ENCODE measurements around the gene ASIC2.

The ASIC2 gene

GRCh38 chr17:33202796-33203495 is 90.1 kb downstream of the ASIC2 start:
- no peak for DNase-seq (ENCODE audit: low spot score)

DNA sequence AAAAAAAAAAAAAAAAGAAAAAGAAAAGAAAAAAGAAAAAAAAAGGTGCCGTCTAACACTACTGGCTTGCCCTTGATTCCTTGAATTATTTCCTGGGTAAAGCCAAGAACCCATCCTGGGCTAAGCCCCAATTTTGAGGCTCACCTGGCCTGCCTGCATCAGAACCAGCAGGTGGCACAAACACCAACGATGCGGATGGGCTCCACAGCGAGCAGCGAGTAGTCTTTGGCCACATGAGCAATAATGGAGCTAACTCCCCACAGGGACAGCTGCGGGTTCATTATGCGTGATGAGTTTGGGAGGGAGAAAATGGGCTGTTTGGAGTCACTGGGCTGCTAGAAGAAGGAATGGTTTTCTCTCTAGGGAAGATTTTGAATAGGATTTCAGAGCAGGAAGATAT is 91.1 kb downstream of the ASIC2 start:
- DNase-seq (ENCODE audit: low spot score), result no peak

GRCh38 chr17:33201283-33201682 is 91.8 kb downstream of the ASIC2 start:
- no peak for DNase-seq (ENCODE audit: low spot score)

DNA sequence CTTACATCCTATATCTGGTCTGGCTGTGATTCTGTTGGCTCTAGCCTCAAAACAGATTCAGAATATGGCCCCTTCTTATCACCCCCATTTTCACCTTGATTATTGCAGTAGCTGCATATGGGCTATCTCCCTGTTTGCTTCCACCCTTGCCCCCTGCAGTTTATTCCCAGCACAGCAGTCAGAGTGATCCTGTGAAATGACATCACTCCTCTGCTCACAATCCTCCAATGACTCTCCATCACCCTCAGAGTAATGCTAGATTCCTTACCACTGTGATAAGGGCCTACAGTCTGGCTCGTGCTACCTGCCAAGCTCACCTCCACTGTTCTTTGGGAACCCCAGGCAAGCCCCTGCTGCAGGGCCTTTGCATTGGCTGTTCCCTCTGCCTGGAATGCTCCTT is 92.5 kb downstream of the ASIC2 start:
- no peak for DNase-seq (ENCODE audit: low spot score)

DNA sequence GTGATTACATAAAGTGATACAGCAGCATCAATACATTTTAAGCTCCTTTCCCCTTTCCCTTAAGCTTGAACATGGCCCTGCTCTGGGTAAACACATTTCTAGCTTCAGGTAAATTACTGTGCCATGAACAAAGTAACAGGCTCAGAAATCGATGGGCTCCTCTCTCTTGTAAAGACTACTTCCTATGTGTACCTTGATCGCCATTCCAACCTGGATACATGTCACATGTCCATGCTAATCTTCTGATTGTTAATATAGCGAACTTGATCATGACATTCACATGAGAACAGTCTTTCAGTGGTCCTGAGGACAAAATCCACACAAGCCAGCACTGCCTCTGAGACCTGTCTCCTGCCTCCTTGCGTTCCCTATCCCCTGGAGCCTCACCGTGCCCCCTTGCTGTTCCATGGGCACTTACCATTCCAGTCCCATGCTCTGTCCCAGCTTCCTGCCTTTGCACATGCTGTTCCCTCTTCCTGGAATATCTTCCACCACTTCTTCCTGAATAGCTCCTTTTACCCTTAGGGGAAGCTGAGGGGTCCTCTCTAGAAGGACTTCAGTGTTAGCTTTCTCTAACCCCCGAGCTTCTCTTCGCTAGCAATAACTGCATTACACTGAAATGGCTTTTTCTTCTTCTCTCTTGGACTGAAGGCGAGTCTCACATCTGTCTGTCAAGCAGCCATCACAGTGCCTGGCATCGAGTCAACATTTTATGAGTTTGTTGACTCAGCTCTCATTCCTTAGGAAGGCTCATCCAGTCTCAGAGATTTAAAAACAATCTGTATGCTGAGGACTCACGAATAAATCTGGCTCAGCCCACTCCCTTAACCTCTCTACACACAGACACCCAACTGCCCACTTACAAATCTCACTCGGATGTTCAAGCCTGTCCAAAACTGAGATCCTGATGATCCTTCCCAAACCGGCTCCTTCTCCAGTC is 93.3 kb downstream of the ASIC2 start:
- DNase-seq (ENCODE audit: low spot score), result no peak

GRCh38 chr17:33198954-33199353 is 94.1 kb downstream of the ASIC2 start:
- DNase-seq (ENCODE audit: low spot score), result no peak

DNA sequence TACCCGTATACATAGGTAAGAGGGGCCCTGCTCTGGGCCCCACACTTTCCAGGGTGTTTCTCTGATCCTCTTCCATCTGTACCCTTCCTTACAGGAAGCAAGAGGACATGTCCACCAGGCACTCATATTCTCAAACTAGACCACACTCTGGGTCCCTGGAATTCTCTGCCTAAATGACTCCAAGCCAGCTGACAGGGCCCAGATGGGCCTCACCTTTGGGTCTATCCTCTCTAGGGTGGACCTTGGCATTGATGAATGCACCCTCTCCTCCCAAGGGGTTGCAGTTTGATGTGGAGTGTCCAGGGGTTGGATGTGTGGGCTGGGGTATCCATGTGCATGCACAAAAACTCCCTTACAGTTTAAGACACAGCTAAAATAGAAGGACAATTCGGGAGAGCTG is 95.8 kb downstream of the ASIC2 start:
- no peak for DNase-seq (ENCODE audit: low spot score)

GRCh38 chr17:33196883-33197282 is 96.2 kb downstream of the ASIC2 start:
- no peak for DNase-seq (ENCODE audit: low spot score)

- DNase-seq (ENCODE audit: low spot score), result no peak
Measured at GRCh38 chr17:33192951-33193911, 99.9 kb downstream of the ASIC2 start.

DNA sequence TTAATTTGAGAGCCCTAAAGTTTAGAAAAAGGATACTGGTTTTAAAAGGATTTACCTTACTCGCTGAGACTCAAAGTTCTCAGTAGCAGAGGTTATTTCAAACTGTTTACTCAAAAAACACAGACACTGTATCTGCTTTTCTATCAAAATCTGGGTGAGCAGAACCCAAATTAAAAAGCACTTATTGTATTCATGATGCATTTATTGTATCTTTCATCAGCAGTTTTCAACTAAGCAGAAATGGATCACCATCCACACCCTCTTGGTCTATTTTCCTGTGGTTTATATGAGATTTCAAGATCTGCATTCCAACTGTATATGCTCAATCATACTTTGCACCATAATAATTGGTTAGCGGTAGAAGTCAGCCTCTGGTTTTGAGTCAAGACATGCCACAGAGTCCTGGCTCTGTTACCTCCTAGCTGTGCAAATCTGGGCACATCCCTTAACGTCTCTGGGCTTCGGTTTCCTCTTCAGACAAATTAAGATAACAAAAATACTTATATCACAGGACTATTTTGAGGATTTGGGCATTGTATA is 109.5 kb downstream of the ASIC2 start:
- no peak for DNase-seq (ENCODE audit: low spot score)

GRCh38 chr17:33179151-33179550 is 113.9 kb downstream of the ASIC2 start:
- no peak for DNase-seq (ENCODE audit: low spot score)

GRCh38 chr17:33178681-33179080 is 114.4 kb downstream of the ASIC2 start:
- DNase-seq (ENCODE audit: low spot score), result no peak

DNA sequence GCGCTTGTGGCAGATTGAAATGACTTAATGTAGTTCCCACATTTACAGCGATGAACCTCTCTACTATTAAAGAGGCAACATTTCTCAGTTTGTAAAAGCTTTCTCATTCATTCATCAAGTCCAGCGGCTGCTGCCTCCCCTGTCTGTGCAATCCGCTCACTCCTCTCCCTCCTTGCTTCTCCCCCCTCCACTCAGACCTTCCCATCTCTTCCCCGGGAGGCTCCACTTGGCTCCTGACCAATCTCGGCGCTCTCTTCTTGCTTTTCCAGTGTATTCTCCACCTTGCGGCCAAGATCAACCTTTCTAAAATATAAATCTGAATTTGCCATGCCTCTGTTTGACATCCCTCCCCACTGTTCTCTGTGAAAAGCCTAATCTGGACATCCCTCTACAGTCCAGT is 117.5 kb downstream of the ASIC2 start:
- DNase-seq (ENCODE audit: low spot score), result no peak

GRCh38 chr17:33171931-33172330 is 121.2 kb downstream of the ASIC2 start:
- no peak for DNase-seq (ENCODE audit: low spot score)

- DNase-seq (ENCODE audit: low spot score), result no peak
Measured at GRCh38 chr17:33169580-33170285, 123.4 kb downstream of the ASIC2 start.

GRCh38 chr17:33167736-33168135 is 125.4 kb downstream of the ASIC2 start:
- no peak for DNase-seq (ENCODE audit: low spot score)

DNA sequence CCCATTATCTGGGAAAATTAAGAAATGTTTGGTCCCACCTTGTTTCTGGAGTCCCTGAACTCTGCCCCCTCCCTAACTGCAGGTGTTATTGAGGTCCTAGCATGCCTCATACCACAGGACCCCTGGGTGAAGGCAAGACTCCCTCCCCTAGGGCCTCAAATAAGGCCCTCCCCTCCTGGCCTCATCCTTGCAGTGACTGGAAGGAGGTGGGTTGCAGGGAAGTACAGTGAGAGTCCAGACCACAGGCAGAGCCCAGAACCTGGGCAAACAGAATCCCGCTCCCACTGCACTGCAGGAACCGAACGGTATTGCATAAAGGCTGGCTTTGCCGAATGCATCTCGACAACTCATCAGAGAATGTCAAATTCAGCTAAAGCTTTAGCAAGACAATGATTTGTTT is 126.6 kb downstream of the ASIC2 start:
- no peak for DNase-seq (ENCODE audit: low spot score)

DNA sequence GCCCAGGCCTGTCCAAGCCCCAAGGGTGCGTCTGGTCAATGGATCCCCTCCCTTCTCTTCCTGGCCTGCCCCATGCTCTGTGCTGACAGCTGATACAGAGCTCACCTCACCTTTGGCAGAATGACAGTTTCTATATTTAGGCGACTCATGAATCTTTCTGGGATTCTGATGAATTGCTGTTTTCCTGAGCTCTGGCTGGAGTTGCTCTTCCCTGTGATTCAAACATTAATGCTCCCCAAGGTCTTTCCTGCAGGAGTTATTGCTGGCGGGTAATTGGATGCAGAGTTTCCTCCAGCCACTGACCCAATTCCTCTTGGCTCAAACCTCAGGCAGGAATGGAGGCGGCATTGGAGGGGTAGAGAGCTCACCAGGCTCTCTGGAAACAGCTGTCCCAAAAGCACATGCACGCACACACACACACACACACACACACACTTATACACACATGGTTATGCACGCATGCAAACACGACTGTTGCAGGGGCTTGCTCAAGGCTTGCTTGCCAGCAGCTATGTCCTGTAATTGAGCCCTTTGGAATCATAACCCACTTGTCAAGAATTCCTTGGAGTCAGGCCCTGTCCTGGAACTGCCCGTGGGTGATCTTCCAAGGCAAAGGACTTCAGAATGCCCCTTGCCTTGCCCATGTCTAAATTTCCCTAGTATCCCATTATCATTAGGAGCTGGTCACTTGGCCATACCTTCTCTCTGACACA is 128.8 kb downstream of the ASIC2 start:
- no peak for DNase-seq (ENCODE audit: low spot score)

DNA sequence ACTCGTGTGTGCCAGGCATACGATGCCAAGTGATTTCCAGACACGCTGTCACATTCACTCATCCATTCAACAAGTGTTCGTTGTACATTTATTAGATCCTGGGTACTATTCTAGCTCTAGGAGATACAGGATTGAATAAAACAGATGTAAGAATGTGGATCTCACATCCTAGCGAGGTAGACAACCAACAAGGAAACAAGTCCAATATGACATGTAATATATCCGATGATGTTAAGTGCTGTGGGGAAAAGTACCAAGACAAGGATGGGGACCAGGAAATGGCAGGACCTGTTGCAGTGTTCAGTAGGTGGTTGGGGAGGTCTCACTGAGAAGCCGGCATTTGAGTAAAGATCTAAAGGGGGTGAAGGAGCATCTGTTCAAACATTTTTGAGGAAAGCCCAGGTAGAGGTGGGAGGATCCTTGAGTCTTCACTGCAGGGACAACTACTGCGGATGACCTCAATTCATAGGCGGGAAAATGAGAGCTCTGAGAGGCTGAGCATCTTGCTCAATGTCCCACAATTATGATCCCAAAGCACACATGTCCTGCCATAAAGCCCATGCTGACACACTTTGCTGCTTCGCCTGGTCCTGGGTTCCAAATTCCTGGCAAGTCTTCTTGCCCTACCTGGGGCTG is 129.4 kb downstream of the ASIC2 start:
- DNase-seq (ENCODE audit: low spot score), result no peak

DNA sequence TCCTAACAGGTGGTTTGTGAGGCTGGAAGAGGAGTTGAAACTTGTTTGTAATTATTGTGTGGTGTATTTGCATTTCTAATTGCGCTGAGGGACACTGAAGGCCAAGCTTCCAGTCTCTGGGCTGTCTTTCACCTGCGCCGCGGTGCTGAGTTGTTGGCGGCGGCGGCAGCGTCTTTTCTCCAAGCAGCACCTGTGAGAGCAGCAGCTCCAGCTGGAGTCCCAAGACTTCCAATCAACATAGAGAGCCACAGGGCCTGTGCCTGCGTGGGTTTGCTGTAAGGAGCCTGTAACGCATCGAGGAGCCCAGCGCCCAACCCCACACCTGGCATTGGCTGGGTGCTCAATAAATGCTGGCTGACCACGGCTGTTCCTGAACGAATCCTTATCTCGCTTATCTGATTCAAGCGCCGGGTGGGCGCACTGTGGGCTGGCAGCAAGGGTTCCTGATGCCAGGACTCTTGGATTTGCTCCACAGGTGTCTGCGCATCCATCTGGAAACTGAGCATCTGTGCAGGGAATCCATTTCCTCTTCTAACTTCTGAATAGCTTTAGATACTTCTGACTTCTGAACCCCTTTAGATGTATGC is 138.1 kb downstream of the ASIC2 start:
- DNase-seq (ENCODE audit: low spot score), result no peak

Data from CD4-positive, alpha-beta T cell treated with Interleukin-15 for 4 hours (primary cell).